CD8-positive, alpha-beta memory T cell (primary cell): Measurements from ENCODE around the gene PAQR5. TPM values are rescaled to one million over a fixed set of nuclear protein-coding genes. Genes with fewer than 3 reads are reported as not detected.

Experiments used
- CTCF ChIA-PET: fragments of 350-600 bp; sonication (Branson Sonifier 250); formaldehyde crosslinking; loops from one replicate; lab custom pipeline; 2021; ENCODE audit warnings: antibody characterized with exemption; lab: Charles Lee
- POLR2A ChIA-PET: fragments of 350-600 bp; sonication (Branson Sonifier 250); formaldehyde crosslinking; loops from one replicate; lab custom pipeline; 2021; ENCODE audit warnings: antibody characterized with exemption; lab: Charles Lee
- DNase-seq, 5 donors: peaks; one replicate each; pipeline versions ENCODE4 v3.0.0 to v3.0.0-alpha.2; 2020 to 2022; ENCODE audit warnings: mixed read lengths in 1 of 5
- H3K27ac ChIP-seq: one replicate; pipeline ENCODE4 v1.7.0; 2013; ENCODE audit warnings: low read depth, mild to moderate bottlenecking, low read length, moderate library complexity
- H3K27me3 ChIP-seq: 2 replicates; pipeline ENCODE4 v1.7.0; 2013; ENCODE audit warnings: low read length, mild to moderate bottlenecking; ENCODE audit not compliant: insufficient read depth, poor library complexity, severe bottlenecking
- H3K36me3 ChIP-seq: 2 replicates; pipeline ENCODE4 v1.7.0; 2013; ENCODE audit warnings: mild to moderate bottlenecking, low read length, moderate library complexity; ENCODE audit not compliant: insufficient read depth
- H3K4me1 ChIP-seq: 2 replicates; pipeline ENCODE4 v1.7.0; 2013; ENCODE audit warnings: mild to moderate bottlenecking, low read length, moderate library complexity; ENCODE audit not compliant: insufficient read depth
- H3K4me3 ChIP-seq: 2 replicates; pipeline ENCODE4 v1.7.0; 2013; ENCODE audit warnings: mild to moderate bottlenecking, low read length
- H3K9me3 ChIP-seq: 2 replicates; pipeline ENCODE4 v1.7.0; 2013; ENCODE audit warnings: mild to moderate bottlenecking, low read length
- H3K27ac Mint-ChIP-seq, 8 donors: one replicate each; pipeline ENCODE4 v1.8.0; 2020 to 2021; ENCODE audit warnings: mixed read lengths in 8 of 8, mild to moderate bottlenecking in 6 of 8, inconsistent platforms in 3 of 8, moderate library complexity in 3 of 8
- H3K27me3 Mint-ChIP-seq, 2 donors: one replicate each; pipeline ENCODE4 v1.8.0; 2020 to 2021; ENCODE audit warnings: mixed read lengths in 2 of 2, mild to moderate bottlenecking in 1 of 2, moderate library complexity in 1 of 2
- H3K36me3 Mint-ChIP-seq, 3 donors: one replicate each; pipeline ENCODE4 v1.8.0; 2020 to 2021; ENCODE audit warnings: mixed read lengths in 3 of 3, inconsistent platforms in 1 of 3, mild to moderate bottlenecking in 1 of 3
- H3K4me1 Mint-ChIP-seq, 3 donors: one replicate each; pipeline ENCODE4 v1.8.0; 2020 to 2021; ENCODE audit warnings: mixed read lengths in 3 of 3, inconsistent platforms in 1 of 3, mild to moderate bottlenecking in 1 of 3
- H3K4me3 Mint-ChIP-seq, 7 donors: one replicate each; pipeline ENCODE4 v1.8.0; 2020 to 2021; ENCODE audit warnings: mixed read lengths in 7 of 7, mild to moderate bottlenecking in 6 of 7, moderate library complexity in 4 of 7, inconsistent platforms in 2 of 7
- H3K9me3 Mint-ChIP-seq, 5 donors: one replicate each; pipeline ENCODE4 v1.8.0; 2020 to 2022; ENCODE audit warnings: mixed read lengths in 5 of 5, mild to moderate bottlenecking in 3 of 5, moderate library complexity in 2 of 5, inconsistent platforms in 1 of 5
- polyA plus RNA-seq: library from polyadenylated mRNA; unstranded; fragments of 300-500 nt; fragmentation: Illumina TruSeq; gene quantifications from one replicate; pipeline ENCODE4 v1.2.3, GENCODE V29; 2021
- total RNA-seq, 2 experiments: library from RNA; stranded (reverse); gene quantifications; one replicate each; pipeline ENCODE4 v1.2.3, GENCODE V29; 2021

PAQR5 gene
- total and polyA plus RNA-seq, 3 experiments from 2014 or later, result not detected

DNA sequence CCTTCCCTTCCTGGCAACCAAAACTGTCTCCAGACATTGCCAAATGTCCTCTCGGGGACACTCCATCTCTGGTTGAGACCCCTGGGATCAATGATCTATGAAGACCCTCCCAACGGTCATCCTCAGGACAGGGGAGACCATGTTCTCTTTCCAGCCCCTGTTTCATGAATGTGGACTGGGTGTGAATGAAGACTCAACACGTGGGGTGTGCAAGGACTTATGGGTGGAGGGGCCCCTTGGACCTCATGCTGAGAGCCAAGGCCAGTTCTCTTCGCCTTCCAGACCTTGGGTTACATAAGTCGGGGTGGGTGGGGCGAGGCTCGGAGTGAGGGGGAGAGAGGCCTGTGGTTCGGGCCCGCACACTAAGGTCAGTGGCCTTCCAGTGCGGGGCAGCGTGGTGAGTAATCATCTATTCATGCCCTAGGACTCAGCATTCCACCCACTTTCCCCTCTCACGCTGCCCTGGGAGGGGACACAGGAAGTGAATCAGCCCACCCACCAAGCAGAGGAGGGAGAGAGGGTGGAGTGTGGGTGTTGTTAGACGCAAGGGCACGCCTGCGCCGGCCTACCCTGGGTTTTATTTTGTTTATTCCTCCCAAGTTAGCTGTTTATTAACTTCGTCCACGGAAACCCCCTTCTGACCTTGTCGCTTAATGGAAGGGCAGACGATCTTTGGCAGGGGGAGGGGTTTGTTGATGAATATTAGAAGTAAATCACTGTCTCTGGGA is 6.7 kb downstream of the PAQR5 start:
- H3K27me3 Mint-ChIP-seq, result peaks cover 37 to 69% of the 10 kb centered on the region in 2 donors
- CTCF ChIA-PET, result no interaction called here

DNA sequence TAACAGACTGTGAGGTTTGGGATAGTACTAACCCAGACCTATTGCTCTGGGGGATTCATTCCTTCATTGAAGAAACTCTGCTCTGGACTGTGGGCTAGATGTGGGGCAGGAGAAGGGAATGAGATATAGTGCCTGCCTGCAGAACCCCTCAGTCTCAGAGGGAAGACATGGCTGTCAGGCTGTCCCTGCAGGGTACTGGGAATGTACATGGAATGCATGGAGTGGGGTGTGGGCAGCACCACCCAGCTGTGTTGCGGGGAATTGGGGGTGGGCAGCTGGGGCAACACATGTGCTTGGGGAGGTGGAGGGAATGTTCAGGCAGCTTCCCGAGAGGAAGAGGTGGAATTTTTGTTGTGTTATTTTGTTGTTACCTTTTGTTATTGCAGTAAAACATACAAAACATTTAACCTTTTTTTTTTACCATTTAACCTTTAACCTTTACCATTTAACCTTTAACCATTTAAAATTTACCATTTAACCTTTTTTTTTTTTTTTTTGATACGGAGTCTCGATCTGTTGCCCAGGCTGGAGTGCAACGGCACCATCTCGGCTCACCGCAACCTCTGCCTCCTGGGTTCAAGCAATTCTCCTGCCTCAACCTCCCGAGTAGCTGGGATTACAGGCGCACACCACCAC is 7.3 kb downstream of the PAQR5 start:
- H3K36me3 Mint-ChIP-seq, result peaks cover 0 to 7% (median 0%) of the 10 kb centered on the region in 3 donors
- H3K9me3 Mint-ChIP-seq, result peaks cover 0 to 2% (median 0%) of the 10 kb centered on the region in 5 donors
- peaks cover 37 to 69% of the 10 kb centered on the region in 2 donors for H3K27me3 Mint-ChIP-seq
- DNase-seq, result no peak
- POLR2A ChIA-PET, result no interaction called here
- Histone ChIP-seq H3K27ac (no peak overlapping the region), H3K27me3 (peaks cover 9% of the 10 kb centered on the region), H3K9me3 (no peaks in the 10 kb centered on the region), H3K4me1 (no peaks in the 10 kb centered on the region), H3K4me3 (no peak overlapping the region), H3K36me3 (no peaks in the 10 kb centered on the region)
- H3K4me3 Mint-ChIP-seq, result no peak overlapping the region
- H3K27ac Mint-ChIP-seq, result no peak overlapping the region
- CTCF ChIA-PET, result no interaction called here
- H3K4me1 Mint-ChIP-seq, result no peaks in the 10 kb centered on the region

More for the DNA sequence above, 6.7 kb downstream of the PAQR5 start:
- Mint-ChIP-seq H3K4me1 (no peaks in the 10 kb centered on the region), H3K27ac (peak overlapping the region in 1 of 8 donors; percentile 57), H3K9me3 (peaks cover 0 to 2% (median 0%) of the 10 kb centered on the region in 5 donors), H3K4me3 (no peak overlapping the region), H3K36me3 (peaks cover 0 to 7% (median 0%) of the 10 kb centered on the region in 3 donors)
- POLR2A ChIA-PET, result no interaction called here
- Histone ChIP-seq H3K9me3 (no peaks in the 10 kb centered on the region), H3K36me3 (no peaks in the 10 kb centered on the region), H3K27ac (no peak overlapping the region), H3K4me1 (no peaks in the 10 kb centered on the region), H3K27me3 (peaks cover 9% of the 10 kb centered on the region), H3K4me3 (no peak overlapping the region)
- DNase-seq, result no peak

DNA sequence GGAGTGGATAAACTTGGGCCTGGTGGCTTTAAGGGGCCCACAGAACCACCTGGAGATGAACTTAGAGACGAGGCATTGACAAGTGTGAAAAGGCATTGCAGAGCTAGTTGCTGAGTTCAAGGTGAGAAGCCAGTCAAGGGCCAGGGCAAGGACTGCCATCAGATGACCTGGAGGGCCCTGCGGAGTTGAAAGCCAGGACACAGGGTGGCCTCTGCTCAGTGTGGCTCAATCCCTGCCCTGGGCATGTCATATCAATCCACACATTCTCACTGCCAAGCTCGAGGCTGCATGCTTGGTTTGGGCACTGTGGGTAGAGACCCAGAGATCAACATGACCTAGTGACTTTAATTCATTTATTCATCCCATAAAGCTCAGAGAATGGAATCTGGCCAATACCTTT is 9.2 kb downstream of the PAQR5 start:
- H3K4me1 Mint-ChIP-seq, result no peaks in the 10 kb centered on the region
- peaks cover 0 to 7% (median 0%) of the 10 kb centered on the region in 3 donors for H3K36me3 Mint-ChIP-seq
- no peak overlapping the region for H3K27ac Mint-ChIP-seq
- no peak overlapping the region for H3K4me3 ChIP-seq
- H3K27me3 Mint-ChIP-seq, result peaks cover 25 to 66% of the 10 kb centered on the region in 2 donors
- H3K9me3 Mint-ChIP-seq, result peaks cover 0 to 2% (median 0%) of the 10 kb centered on the region in 5 donors
- CTCF ChIA-PET, result no interaction called here
- H3K27ac ChIP-seq, result no peak overlapping the region
- no peaks in the 10 kb centered on the region for H3K9me3 ChIP-seq
- H3K4me1 ChIP-seq, result no peaks in the 10 kb centered on the region
- POLR2A ChIA-PET, result no interaction called here
- no peak for DNase-seq
- no peak overlapping the region for H3K4me3 Mint-ChIP-seq
- peaks cover under 1% of the 10 kb centered on the region for H3K27me3 ChIP-seq
- no peaks in the 10 kb centered on the region for H3K36me3 ChIP-seq

DNA sequence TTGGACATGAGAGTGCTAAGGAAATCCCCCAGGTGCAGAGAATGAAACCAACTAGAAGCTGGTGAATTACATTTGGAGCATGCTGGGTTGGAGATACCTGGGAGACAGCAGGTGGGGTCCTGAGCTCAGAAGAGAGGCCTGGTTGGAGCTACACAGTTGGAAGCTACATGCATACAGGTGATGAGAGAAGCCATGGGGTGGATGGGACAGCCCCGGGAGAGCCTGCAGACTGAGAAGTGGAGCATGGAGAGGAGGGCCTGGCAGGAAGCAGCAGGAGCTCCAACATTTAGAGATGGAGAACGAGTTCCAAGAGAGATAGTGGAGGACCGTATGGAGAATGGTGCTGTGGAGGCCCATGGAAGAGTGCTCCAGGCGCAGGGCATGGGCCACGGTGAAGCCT is 10.2 kb downstream of the PAQR5 start:
- Mint-ChIP-seq H3K27ac (no peak overlapping the region), H3K4me3 (no peak overlapping the region), H3K36me3 (peaks cover 0 to 7% (median 0%) of the 10 kb centered on the region in 3 donors), H3K9me3 (peaks cover 0 to 2% (median 0%) of the 10 kb centered on the region in 5 donors), H3K4me1 (no peaks in the 10 kb centered on the region), H3K27me3 (peaks cover 20 to 63% of the 10 kb centered on the region in 2 donors)
- ChIA-PET CTCF (no interaction called here), POLR2A (no interaction called here)
- Histone ChIP-seq H3K27ac (no peak overlapping the region), H3K9me3 (no peaks in the 10 kb centered on the region), H3K4me1 (no peaks in the 10 kb centered on the region), H3K27me3 (no peaks in the 10 kb centered on the region), H3K4me3 (no peak overlapping the region), H3K36me3 (no peaks in the 10 kb centered on the region)
- no peak for DNase-seq

- H3K27me3 ChIP-seq, result no peaks in the 10 kb centered on the region
- DNase-seq, result no peak
- H3K4me3 ChIP-seq, result no peak overlapping the region
- no peak overlapping the region for H3K4me3 Mint-ChIP-seq
- H3K4me1 Mint-ChIP-seq, result no peaks in the 10 kb centered on the region
- H3K27me3 Mint-ChIP-seq, result peaks cover 15 to 60% of the 10 kb centered on the region in 2 donors
- peaks cover 0 to 2% (median 0%) of the 10 kb centered on the region in 5 donors for H3K9me3 Mint-ChIP-seq
- no peaks in the 10 kb centered on the region for H3K9me3 ChIP-seq
- POLR2A ChIA-PET, result no interaction called here
- H3K4me1 ChIP-seq, result no peaks in the 10 kb centered on the region
- no peaks in the 10 kb centered on the region for H3K36me3 ChIP-seq
- CTCF ChIA-PET, result no interaction called here
- peaks cover 0 to 7% (median 0%) of the 10 kb centered on the region in 3 donors for H3K36me3 Mint-ChIP-seq
- no peak overlapping the region for H3K27ac Mint-ChIP-seq
- H3K27ac ChIP-seq, result no peak overlapping the region
Observed at GRCh38 chr15:69311319-69311721, 12.6 kb downstream of the PAQR5 start.

DNA sequence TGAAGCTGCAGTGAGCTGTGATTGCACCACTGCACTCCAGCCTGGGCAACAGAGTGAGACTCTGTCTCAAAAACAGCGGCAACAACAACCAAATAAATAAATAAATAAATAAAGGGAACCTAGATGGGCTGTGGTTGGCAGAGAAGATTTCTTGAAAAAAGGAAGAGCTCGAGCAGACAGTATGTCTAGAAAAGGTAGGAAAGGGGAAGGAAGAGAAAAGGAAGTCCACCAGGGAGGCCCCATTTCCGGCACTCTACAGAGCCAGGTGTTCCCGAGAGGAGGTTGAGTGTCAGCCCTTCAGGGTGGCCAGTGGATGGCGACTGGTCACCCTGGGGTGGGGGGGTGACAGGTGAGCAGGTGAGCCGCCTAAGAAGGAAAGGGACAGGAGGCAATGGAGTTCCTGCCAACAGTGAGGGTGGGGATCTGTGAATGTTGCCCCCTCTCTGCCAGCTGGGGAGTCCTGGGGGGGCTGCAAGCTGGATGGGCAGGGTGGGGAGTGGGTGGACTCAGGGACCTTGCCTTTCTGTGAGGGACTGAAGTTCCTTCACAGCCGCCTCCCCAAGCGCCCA is 14.8 kb downstream of the PAQR5 start:
- Mint-ChIP-seq H3K27me3 (peaks cover 10 to 57% of the 10 kb centered on the region in 2 donors), H3K36me3 (no peaks in the 10 kb centered on the region), H3K27ac (no peak overlapping the region), H3K9me3 (peaks cover 0 to under 1% (median 0%) of the 10 kb centered on the region in 5 donors), H3K4me3 (no peak overlapping the region), H3K4me1 (no peaks in the 10 kb centered on the region)
- Histone ChIP-seq H3K27ac (no peak overlapping the region), H3K4me3 (no peak overlapping the region), H3K9me3 (no peaks in the 10 kb centered on the region), H3K4me1 (no peaks in the 10 kb centered on the region), H3K36me3 (no peaks in the 10 kb centered on the region), H3K27me3 (no peaks in the 10 kb centered on the region)
- no peak for DNase-seq
- CTCF ChIA-PET, result no interaction called here
- POLR2A ChIA-PET, result no interaction called here

- H3K36me3 ChIP-seq, result no peaks in the 10 kb centered on the region
- Mint-ChIP-seq H3K4me3 (no peak overlapping the region), H3K4me1 (no peaks in the 10 kb centered on the region), H3K36me3 (no peaks in the 10 kb centered on the region), H3K27me3 (peaks cover 8 to 52% of the 10 kb centered on the region in 2 donors), H3K27ac (peak overlapping the region in 1 of 8 donors; percentile 21), H3K9me3 (no peaks in the 10 kb centered on the region)
- H3K27me3 ChIP-seq, result no peaks in the 10 kb centered on the region
- no peak overlapping the region for H3K4me3 ChIP-seq
- H3K27ac ChIP-seq, result no peak overlapping the region
- H3K4me1 ChIP-seq, result no peaks in the 10 kb centered on the region
- H3K9me3 ChIP-seq, result no peaks in the 10 kb centered on the region
- DNase-seq, result no peak
- ChIA-PET CTCF (no interaction called here), POLR2A (no interaction called here)
Observed at GRCh38 chr15:69314131-69314530, 15.4 kb downstream of the PAQR5 start.

GRCh38 chr15:69314736-69315135 is 16.0 kb downstream of the PAQR5 start:
- Mint-ChIP-seq H3K4me3 (no peak overlapping the region), H3K9me3 (no peaks in the 10 kb centered on the region), H3K27ac (no peak overlapping the region), H3K27me3 (peaks cover 5 to 49% of the 10 kb centered on the region in 2 donors), H3K36me3 (no peaks in the 10 kb centered on the region), H3K4me1 (no peaks in the 10 kb centered on the region)
- no peaks in the 10 kb centered on the region for H3K9me3 ChIP-seq
- CTCF ChIA-PET, result no interaction called here
- H3K4me3 ChIP-seq, result no peak overlapping the region
- POLR2A ChIA-PET, result interaction anchor here (0.6 kb wide), 1 partner anchor 733 kb away, joined by 3 read pairs; no protein-coding TSS in a partner anchor
- H3K36me3 ChIP-seq, result no peaks in the 10 kb centered on the region
- no peaks in the 10 kb centered on the region for H3K4me1 ChIP-seq
- no peak overlapping the region for H3K27ac ChIP-seq
- DNase-seq, result no peak
- no peaks in the 10 kb centered on the region for H3K27me3 ChIP-seq
